Ovary (tissue), 3 donors: Measurements from ENCODE around the gene UBL4A.

ENCODE experiments used
- EP300 ChIP-seq: sonication (generic); formaldehyde crosslinking; IDR thresholded peaks from one replicate; pipeline ENCODE4 v1.6.1; 2017; ENCODE audit warnings: antibody characterized with exemption
- POLR2A ChIP-seq: fragments of 450-650 bp; IDR thresholded peaks from one replicate; pipeline ENCODE4 v1.6.1; 2017; ENCODE audit warnings: antibody characterized with exemption, mild to moderate bottlenecking, moderate library complexity
- TF ChIP-seq, protein P1 (sequence below), 3 donors: fragments of 450-650 bp in 2 of 3; fragments of 200-600 bp in 1 of 3; IDR thresholded peaks; one replicate each; pipeline versions ENCODE4 v1.5.1 to v1.8.0; 2016 to 2022; ENCODE audit warnings: antibody characterized with exemption in 3 of 3, mild to moderate bottlenecking in 1 of 3
- donor health status: DM: no; HTN: no; CAD: no.

DNA sequence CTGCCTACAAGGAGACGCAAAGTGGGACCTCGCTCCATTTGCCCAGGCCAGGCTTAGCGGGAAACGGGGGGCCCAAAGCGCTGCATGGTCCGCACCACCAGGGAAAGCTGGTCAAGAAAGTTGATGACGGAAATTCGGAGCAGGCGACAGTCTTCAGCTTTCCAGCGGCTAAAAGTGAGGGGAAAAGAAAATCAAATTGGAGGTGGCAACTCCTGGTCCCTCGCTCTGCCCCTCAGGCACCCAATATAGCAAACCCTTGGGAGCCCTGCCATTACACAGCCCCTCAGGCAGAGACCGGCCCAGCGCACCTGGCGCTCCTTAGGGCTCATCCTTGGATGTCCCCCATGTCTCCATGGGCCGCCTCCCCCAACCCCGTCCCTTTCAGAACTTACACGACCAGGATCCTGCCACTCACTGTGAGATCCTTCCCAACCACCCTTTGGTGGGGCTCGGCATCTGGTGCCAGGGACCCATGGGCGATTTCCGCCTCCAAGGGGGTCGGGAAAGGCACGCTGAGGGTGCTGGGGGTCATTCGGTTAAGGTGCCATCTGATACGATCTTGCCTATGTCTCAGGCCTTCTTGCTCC is 8.4 kb downstream of the UBL4A start:
- TF ChIP-seq, protein P1, sequence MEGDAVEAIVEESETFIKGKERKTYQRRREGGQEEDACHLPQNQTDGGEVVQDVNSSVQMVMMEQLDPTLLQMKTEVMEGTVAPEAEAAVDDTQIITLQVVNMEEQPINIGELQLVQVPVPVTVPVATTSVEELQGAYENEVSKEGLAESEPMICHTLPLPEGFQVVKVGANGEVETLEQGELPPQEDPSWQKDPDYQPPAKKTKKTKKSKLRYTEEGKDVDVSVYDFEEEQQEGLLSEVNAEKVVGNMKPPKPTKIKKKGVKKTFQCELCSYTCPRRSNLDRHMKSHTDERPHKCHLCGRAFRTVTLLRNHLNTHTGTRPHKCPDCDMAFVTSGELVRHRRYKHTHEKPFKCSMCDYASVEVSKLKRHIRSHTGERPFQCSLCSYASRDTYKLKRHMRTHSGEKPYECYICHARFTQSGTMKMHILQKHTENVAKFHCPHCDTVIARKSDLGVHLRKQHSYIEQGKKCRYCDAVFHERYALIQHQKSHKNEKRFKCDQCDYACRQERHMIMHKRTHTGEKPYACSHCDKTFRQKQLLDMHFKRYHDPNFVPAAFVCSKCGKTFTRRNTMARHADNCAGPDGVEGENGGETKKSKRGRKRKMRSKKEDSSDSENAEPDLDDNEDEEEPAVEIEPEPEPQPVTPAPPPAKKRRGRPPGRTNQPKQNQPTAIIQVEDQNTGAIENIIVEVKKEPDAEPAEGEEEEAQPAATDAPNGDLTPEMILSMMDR (IDR thresholded peaks at IDR 0.05): no peak
- TF ChIP-seq POLR2A (no peak), EP300 (no peak)
